ENCODE results near the gene ELOVL6.

- TF ChIP-seq POLR2AphosphoS5 (IDR thresholded peaks at IDR 0.05) (no peak), POLR2A (IDR thresholded peaks at IDR 0.05) (no peak)
These were observed 109.7 kb downstream of the ELOVL6 start for GRCh38 chr4:110088670-110089069.

Measured in spleen (tissue), 3 donors.